ENCODE data around the gene SDE2. TPM values are rescaled to one million over a fixed set of nuclear protein-coding genes. Genes with fewer than 3 reads are reported as not detected.

The SDE2 gene
- total and polyA plus RNA-seq, 2 of the 4 experiments (the other 2 are of a cell fraction): 8.5 to 14.7 TPM

- no peak overlapping the region for H2BK20ac ChIP-seq (ENCODE audit: low read depth, low read length)
- no peak overlapping the region for H3K27ac ChIP-seq (ENCODE audit: insufficient read depth, low read length)
- ATAC-seq (ENCODE audit: low read depth) (peak; percentile 78), DNase-seq (peak; percentile 89)
- no peak overlapping the region for H2BK120ac ChIP-seq (ENCODE audit: low read depth, low read length)
- no peaks in the 10 kb centered on the region for H4K20me1 ChIP-seq (ENCODE audit: insufficient read depth, low read length)
- no peak overlapping the region for H2AK9ac ChIP-seq (replicated peaks; ENCODE audit: low read depth, low read length, poor library complexity)
- H2AFZ ChIP-seq (replicated peaks; ENCODE audit: low read length, poor library complexity): no peak overlapping the region
- no peak overlapping the region for H2BK15ac ChIP-seq (ENCODE audit: low read depth, low read length)
- peaks cover 6% of the 10 kb centered on the region for H3K27me3 ChIP-seq (ENCODE audit: control insufficient read depth, insufficient read depth, low read length)
- no peak overlapping the region for H3K4me3 ChIP-seq (ENCODE audit: insufficient read depth, low read depth, low read length)
- no peak for TF ChIP-seq SMC3 (IDR thresholded peaks at IDR 0.05; ENCODE audit: low read depth, low read length)
- no peak for TF ChIP-seq ELK1 (IDR thresholded peaks at IDR 0.05; ENCODE audit: borderline replicate concordance, low read depth, low read length)
- no peak for TF ChIP-seq MXI1 (IDR thresholded peaks at IDR 0.05; ENCODE audit: borderline replicate concordance, low read depth, low read length)
- TF ChIP-seq RCOR1 (IDR thresholded peaks at IDR 0.05; ENCODE audit: insufficient replicate concordance, low read length): no peak
- TF ChIP-seq POLR2A (IDR thresholded peaks at IDR 0.05; ENCODE audit: low read depth, low read length): no peak
- TF ChIP-seq MAZ (IDR thresholded peaks at IDR 0.05; ENCODE audit: borderline replicate concordance, low read depth, low read length): no peak
- TF ChIP-seq NFE2L2 (IDR thresholded peaks at IDR 0.05; ENCODE audit: low read depth, low read length): no peak
- no peak for TF ChIP-seq BHLHE40 (IDR thresholded peaks at IDR 0.05; ENCODE audit: low read depth, low read length)
- no peak overlapping the region for H3K4ac ChIP-seq (ENCODE audit: low read depth, low read length)
- dilution Hi-C loops (cut with HindIII; ENCODE audit: low sequenced_read_pairs, unreplicated experiment) (no loop called here), in situ Hi-C loops (cut with MboI; ENCODE audit: low sequenced_read_pairs) (no loop called here), intact Hi-C loops (cut with micrococcal nuclease) (no loop called here)
- H3K14ac ChIP-seq (replicated peaks; ENCODE audit: low read depth, low read length): no peak overlapping the region
- H4K91ac ChIP-seq (ENCODE audit: insufficient read depth, low read depth, low read length): no peak overlapping the region
- 0 out of 2 replicates have a peak, but pooled peaks cover 2% of the 10 kb centered on the region for H3K9me3 ChIP-seq (ENCODE audit: control insufficient read depth, insufficient read depth, low read length)
- CTCF ChIA-PET: no interaction called here
- H3K9ac ChIP-seq (ENCODE audit: low read depth, low read length): no peak overlapping the region
- BruUV-seq (replicated peaks): no TSS peak
- H3K18ac ChIP-seq (ENCODE audit: low read depth, low read length): no peak overlapping the region
- H3K9me1 ChIP-seq (ENCODE audit: insufficient read depth, low read length): 0 out of 2 replicates have a peak, but pooled peaks cover 7% of the 10 kb centered on the region
- no peak overlapping the region for H3K4me2 ChIP-seq (ENCODE audit: low read depth, low read length)
- no peak overlapping the region for H2BK5ac ChIP-seq (ENCODE audit: low read depth, low read length, poor library complexity, severe bottlenecking)
- no peak overlapping the region for H4K8ac ChIP-seq (ENCODE audit: low read depth in 2 of 2, low read length in 2 of 2)
- POLR2A ChIA-PET (ENCODE audit: unreplicated experiment): interaction anchor here (0.5 kb wide), 1 partner anchor 388 kb away, joined by 4 read pairs; no protein-coding TSS in a partner anchor
- H3K4me1 ChIP-seq (ENCODE audit: control insufficient read depth, insufficient read depth, low read length): no peaks in the 10 kb centered on the region
- H4K5ac ChIP-seq (ENCODE audit: low read depth, low read length): no peak overlapping the region
- H3K23ac ChIP-seq (ENCODE audit: low read depth, low read length): no peak overlapping the region
- no peaks in the 10 kb centered on the region for H3K79me1 ChIP-seq (ENCODE audit: low read depth in 1 of 2, low read length in 2 of 2)
- 86% methylated on average over 1 of the region's 6 CpGs; no CpG with 5 or more reads in 1 of the 2 experiments for WGBS, 2 experiments (ENCODE audit: extremely low coverage in 2 of 2, insufficient read length in 1 of 2)
- no peak overlapping the region for H2AK5ac ChIP-seq (ENCODE audit: low read depth, low read length)
- no peak overlapping the region for H3K56ac ChIP-seq (ENCODE audit: extremely low read depth, insufficient read depth, low read length)
- H3K36me3 ChIP-seq (ENCODE audit: control insufficient read depth, insufficient read depth, low read length): no peaks in the 10 kb centered on the region
Observed at GRCh38 chr1:226046240-226046639, 47.1 kb upstream of the SDE2 start.

Measured in IMR-90 (cell line).